HS-5 (cell line): ENCODE data around the gene ENG.
"Not testable (repeated sequence)": the region's sequence is repeated elsewhere in the genome, so short reads cannot be mapped to it uniquely, and the experiment has no call there.

Source experiments
- DNase-seq: peaks from one replicate; pipeline ENCODE4 v3.0.0-alpha.2; 2012; ENCODE audit warnings: low read depth

Gene ENG

DNA sequence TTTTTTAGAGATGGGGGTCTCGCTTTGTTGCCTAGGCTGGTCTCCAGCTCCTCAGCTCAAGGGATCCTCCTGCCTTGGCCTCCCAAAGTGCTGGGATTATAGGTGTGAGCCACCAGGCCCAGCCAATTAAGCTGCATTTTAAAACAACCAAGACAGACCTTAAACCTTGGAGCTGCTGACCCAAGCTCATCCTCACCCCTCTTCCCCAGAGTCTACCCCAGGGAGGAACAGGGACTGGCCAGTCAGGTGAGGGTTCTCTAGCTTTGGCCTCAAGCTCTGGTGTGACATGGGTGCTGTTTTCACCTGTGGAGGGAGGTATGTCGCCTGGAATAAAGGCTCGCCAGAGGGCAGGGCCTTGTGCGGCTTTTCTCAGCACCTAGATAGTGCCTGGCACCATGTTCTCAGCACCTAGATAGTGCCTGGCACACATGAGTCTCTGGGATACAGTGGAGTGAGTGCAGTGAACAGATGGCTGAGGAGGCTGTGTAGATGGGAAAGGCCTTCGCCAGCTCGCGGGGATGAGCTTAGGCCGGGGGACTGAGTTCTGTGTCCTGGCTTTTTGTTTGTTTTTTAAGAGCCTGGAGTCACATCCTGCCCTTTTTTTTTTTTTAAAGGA lies 61.3 kb downstream of the ENG start:
- no peak for DNase-seq

DNA sequence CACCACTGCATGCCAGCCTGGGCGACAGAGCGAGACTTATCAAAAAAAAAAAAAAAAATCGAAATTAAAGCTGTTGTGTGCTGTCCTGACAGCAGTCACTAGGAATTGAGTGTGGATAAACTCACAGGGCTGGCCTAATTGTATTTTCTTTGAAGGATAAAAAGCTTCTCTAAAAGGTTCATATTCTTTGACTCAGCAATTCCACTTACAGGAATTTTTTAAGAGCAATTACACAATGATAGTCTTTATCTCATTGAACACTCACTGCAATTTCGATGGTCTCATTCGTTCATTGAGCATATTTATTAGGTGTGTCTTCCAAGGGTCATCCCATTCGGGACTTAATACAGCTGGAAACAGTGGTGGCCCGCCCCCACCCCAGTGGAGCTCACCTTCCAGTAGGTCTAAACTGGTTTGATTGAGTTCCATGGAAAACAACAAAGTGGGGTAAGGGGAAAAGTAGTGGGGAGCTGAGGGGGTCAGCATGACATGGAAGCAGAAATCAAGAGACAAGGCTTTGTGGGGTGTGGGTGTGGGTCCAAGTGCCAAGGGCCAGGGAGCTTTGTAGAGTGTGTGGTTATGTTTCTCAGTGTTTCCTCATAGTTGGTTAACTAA lies 61.9 kb downstream of the ENG start:
- no peak for DNase-seq

DNA sequence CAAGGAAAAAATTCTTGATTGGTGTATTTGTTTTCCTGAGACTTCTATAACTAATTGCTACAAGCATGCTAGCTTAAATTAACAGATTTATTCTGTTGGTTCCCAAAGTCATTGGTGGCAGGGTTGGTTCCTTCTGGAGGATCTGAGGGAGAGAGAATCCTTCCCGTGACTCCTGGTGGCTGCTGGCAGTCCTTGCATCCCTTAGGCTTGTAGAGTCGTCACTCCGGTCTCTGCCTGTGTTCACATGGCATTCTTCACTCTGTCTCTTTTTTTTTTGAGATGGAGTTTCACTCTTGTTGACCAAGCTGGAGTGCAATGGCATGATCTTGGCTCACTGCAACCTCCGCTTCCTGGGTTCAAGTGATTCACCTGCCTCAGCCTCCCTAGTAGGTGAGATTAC lies 63.4 kb downstream of the ENG start:
- DNase-seq: no peak

DNA sequence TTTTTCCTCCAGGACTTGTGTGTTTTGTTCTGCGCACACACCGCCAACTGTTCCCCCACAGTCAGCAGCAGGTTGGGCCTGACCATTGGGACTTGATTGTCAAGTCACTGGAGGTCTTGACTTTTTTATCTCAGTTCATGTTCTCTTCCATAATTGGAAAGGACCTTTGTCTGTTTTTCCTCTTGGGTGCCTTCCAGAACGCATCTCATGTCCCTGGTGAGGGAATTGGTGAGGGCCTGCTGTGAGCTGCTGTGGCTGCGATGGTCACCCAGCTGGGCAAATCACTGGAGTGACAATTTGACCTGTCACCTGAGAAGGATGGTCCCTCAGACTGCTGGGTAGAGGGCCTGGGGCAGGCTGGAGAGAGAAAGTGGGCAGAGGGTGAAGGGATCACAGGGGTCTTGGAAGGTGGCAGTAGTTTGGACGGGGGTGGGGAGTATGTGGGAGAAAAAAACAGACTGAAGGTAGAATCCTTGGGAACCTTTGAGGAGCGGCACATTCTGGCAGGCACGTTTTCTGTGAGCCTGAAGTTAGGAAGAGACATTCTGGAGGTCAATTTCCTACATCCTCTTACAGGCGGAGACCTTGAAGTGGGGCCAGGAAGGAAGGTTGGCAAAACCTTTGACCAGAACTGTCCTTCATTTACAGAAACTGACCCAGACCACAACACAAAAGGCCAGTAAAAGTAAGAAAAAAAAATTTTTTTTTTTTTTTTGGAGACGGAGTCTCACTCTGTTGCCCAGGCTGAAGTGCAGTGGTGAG lies 64.2 kb downstream of the ENG start:
- DNase-seq: no peak

DNA sequence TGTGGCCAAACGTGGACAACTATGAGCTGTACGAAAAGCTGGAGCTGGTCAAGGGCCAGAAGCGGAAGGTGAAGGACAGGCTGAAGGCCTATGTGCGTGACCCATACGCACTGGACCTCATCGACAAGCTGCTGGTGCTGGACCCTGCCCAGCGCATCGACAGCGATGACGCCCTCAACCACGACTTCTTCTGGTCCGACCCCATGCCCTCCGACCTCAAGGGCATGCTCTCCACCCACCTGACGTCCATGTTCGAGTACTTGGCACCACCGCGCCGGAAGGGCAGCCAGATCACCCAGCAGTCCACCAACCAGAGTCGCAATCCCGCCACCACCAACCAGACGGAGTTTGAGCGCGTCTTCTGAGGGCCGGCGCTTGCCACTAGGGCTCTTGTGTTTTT lies 65.3 kb downstream of the ENG start:
- DNase-seq: no peak

DNA sequence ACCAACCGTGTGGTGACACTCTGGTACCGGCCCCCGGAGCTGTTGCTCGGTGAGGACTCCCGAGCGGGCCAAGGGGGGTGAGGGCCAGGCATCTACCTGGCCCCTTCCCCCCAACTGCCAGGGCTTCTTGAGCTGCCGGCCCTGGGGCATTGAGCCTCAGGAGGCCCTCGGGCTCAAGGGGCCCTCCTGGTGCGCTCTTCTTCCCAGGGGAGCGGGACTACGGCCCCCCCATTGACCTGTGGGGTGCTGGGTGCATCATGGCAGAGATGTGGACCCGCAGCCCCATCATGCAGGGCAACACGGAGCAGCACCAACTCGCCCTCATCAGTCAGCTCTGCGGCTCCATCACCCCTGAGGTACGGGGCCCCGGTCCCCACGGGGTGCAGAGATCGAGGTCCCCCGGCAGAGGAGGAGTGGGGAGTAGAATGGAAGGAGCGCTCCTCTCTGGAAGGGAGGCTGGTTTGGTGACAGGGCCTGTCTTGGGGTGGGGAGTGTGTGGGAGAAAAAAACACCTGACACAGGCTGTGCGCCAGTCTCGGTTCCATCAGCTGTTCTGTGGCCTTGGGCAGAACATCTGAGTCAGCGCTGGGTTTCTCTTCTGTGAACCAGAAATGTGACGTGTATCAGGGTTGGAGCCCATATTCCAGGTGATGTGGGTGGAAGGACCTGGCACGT lies 66.0 kb downstream of the ENG start:
- no peak for DNase-seq

DNA sequence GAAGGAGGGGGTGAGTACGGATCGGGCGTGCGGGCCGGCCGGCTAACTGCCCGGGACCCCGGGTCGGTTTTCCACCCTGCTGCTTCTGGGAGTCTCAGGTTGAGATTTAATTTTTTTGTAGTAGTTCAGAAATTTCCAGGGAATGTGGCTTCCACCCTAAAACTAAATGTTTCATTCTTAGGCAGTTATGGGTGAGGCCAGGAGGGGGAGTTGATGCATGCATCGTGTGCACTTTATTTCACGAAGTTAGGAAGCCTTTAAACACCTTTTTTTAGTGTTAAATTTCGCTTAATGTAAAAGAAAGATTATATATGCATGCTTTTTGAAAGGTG lies 67.7 kb downstream of the ENG start:
- no peak for DNase-seq

DNA sequence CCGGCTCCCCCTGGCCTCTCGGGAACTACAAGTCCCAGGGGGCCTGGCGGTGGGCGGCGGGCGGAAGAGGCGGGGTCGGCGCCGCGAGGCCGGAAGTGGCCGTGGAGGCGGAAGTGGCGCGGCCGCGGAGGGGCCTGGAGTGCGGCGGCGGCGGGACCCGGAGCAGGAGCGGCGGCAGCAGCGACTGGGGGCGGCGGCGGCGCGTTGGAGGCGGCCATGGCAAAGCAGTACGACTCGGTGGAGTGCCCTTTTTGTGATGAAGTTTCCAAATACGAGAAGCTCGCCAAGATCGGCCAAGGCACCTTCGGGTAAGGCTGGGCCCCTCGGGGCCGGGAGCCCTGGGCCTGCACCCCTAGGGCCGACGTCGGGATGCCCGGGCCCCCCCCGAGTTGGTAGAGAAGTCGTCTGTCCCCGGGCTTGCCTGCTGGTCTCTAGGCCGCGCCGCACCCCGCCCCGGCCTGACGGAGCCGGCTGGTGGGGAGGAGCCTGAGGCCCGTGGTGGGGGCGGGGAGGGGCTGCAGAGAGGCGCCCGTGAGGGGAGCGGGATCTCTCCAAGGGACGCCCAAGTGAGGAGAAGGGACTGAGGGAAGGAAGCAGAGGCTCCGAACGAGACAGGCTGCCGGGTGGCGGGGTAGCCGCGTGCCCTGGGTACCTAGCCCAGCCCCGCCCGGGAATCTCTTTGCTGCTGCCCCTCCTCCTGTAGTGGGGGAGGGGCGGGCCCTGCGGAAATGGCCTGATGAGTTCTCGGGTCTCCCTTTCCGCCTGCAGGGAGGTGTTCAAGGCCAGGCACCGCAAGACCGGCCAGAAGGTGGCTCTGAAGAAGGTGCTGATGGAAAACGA lies 68.3 kb downstream of the ENG start, which contains the start of gene CDK9:
CDK9 (plus strand) TSS at position 102 of the 840 bp plus-strand sequence; CDS start at position 217, 115 bp downstream.
- peak; percentile 33 for DNase-seq

DNA sequence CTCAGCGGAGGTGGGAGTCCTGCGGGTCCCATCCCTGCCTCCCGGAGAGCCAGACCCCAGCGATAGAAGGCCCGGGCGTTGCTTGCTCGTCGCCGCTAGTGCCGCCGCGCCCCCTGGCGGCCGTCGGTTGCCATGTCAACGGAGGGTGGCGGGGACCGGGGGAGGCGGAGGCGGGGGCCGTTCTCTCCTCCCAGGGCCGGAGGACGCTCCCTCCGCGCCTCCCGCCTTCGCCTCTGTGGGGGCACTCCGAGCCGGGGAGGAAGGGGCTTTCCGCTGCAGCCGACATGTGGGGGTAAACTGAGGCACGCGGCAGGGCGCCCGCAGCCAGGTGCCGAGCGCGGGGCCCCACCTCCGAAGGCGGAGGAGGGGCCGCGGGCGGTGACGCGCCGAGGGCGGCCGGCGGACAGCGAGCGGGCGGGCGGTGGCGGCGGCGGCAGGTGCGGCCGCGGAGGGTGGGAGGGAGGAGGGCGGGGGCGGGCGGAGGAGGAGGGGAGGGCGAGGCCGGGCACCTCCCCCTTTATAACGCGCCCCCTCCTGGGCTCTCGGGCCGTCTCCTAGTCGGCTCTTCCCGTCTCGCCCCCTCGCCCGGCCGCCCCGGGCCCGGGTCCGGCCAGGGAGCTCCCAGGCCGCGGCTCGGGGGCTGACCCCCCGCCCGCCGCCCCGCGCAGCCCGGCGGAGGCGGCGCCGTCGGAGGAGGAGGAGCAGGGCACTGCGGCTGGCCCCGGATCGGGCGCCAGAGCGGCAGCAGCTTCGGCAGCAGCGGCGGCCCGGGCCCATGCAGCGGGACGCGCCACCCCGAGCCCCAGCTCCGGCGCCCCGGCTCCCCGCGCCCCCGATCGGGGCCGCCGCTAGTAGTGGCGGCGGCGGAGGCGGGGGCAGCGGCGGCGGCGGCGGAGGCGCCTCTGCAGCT lies 69.2 kb downstream of the ENG start:
- peak; percentile 23 for DNase-seq

DNA sequence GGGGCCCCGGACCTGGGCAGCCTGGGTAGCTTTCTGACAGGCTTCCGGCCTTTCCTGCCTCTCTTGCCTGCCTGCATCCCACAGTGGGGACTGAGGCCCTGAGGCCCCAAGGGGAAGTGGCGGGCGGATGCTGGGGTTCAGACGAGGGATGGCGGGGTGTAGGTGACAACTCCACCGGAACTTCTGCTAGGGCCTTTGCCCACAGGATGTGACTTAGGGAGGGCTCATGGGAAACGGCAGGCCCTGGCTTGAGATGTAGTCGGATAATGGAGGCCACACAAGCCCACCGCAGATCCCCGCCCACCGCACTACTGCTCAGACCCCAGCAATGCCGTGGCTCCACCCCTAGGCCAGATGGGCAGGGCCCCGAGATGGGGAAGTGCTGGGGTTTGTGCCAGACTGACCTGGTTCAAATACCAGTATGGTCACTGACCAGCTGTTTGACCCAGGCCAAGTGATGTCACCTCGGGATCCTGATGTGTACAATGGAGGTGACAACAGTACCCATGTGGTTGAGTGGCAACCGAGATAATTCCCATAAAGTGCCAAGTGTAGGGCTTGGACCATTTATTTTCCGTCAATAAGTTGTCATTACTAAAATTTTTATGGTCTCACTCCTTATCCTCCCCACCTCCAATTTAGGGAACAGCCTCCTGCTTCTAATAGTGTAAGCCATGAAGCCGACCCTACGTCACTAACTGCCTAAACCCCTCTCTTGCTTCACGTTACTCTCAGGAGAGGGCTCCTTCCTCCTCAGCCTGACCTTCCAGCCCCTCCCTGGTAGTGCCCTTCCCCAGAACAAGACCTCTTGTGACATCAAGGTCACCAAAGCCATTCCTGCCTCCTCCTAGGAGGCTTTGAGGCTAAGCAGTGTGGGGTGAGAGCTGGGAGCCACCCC lies 71.1 kb downstream of the ENG start:
- no peak for DNase-seq

DNA sequence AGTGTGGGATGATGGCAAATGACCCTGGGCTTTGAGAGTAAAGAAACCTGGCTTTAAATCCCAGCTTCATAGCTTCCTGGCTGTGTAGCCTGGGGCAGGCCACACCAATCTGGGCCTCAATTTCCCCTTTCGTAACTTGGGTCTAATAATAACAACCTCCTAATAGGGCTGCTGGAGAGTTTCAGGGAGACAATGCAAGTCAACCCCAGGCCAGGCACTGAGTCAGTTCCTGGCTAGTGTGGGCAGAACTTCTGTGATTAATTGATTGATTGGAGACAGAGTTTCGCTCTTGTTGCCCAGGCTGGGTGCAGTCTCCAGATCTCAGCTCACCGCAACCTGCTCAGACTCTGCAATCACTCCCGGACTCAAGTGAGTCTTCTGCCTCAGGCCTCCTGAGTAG lies 72.7 kb downstream of the ENG start:
- DNase-seq: no peak

DNA sequence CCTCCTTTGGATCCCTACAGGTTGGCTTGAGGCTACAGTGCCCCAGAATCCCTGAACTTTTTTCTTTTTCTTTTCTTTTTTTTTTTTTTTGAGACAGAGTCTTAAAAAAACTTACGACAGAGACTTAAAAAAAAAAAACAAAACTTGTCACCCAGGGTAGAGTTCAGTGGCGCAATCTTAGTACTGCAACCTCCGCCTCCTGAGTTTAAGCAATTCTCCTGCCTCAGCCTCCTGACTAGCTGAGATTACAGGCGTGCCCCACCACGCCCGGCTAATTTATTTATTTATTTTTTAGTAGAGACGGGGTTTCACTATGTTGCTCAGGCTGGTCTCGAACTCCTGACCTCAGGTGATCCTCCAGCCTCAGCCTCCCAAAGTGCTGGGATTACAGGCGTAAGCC lies 73.5 kb downstream of the ENG start:
- not testable (repeated sequence) for DNase-seq

DNA sequence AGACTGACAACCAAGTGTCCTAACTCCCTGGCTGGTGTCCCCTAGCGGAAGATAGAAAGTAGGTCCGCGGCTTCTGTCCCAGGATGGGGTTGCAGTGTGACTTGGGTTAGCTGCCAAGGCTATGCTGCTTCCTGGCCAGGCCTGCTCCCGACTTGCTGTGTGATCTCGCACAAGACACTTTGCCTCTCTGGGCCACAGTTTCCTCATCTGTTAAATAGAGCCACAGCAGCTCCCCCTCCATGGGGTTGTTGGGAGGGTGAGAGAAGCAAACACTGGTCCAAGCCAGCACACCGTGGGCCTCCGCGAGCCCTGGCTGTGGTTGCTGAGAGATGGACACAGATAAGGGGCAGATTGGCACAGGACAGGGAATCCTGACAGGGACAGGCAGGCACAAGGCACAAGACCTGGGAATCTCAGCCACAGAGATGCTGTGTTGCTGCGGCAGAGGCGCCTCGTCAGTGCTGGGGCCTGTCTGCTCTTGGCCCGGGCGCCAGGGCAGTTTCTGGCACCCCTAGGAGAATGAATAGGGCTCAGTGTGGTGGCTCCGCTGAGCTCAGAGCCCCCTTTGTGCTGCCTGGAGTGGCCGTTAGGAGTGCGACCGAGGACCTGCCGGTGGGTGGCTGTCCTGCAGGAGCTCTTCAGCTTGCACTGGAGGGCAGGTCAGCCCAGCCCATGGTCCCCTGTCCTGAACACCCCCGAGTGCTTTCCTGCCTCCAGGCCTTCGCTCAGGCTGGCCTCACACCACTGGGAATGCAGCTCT lies 74.2 kb downstream of the ENG start:
- DNase-seq: no peak

DNA sequence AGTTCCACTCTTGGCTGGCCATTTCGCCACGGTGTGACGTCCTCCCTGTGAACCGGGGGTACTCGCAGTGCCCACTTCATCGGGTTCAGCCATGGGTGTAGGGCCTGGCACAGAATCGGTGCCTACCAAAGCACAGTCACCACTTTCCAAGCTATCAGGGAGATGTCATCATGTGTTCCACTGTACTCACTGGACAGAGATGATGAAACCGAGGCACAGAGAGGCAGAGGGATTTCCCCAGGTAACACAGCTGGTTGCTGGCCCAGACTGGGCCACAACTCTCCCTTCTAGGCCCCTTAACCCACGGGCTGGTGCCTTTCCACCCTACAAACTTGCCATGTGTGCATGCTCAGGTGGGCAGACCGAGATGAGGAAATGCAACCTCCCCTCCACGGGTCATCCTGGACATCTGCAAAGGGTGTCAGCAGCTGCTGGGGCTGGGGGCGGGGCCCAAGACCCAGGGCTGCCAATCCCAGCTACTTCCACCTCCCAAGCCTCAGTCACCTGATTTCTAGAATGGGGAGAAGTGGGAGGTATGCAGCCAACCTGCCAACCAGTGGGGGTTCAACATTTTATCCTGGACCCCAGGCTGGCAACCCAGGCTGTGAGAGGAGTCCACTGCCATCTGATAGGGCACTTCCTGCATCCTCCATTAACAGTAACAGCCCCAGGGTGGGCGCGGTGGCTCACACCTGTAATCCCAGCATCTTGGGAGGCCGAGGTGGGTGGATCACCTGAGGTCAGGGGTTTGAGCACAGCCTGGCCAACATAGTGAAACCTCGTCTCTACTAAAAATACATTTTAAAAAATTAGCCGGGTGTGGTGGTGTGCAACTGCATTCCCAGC lies 75.1 kb downstream of the ENG start:
- DNase-seq: no peak

DNA sequence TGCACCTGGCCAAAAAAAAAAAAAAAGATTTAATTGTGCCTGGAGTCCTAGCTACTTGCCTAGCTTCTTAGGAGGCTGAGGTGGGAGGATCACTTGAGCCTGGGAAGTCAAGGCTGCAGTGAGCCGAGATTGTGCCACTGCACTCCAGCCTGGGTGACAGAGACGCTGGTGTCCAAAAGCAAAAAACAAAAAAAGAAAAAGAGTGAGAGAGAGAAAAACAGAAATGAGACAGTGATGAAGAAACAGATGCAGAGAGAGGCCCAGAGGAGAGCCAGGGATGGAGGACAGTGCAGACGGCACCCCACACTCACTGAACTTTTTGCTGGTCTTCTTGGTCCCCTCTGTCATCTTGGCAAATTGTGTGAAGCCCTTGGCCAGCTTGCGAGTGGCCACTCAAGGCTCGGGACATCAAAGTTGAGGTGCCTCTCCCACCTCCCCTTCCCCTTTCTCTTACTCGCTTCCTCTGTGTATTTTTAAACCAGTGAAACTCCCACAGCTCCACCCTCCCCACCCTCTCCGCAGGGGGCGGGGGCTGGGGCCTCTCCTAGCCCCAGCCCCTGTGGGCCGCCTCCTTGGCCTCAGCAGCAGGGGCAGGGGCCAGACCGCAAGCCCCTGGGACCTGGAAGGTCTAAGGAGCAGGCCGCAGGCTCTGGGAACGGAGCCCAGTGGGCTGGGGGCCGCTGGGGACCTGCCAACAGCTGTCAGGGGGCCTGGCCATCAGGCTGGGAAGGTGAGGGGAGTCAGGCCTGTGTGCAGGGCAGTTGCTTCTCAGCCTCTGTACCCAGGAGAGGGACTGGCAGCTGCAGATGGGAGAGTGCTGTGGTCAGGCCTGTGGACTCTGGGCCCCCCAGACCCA lies 76.0 kb downstream of the ENG start, which contains the start of gene SH2D3C:
SH2D3C (minus strand) TSS at position 387 of the 856 bp plus-strand sequence; CDS start at position 348, 39 bp downstream.
- DNase-seq: no peak

DNA sequence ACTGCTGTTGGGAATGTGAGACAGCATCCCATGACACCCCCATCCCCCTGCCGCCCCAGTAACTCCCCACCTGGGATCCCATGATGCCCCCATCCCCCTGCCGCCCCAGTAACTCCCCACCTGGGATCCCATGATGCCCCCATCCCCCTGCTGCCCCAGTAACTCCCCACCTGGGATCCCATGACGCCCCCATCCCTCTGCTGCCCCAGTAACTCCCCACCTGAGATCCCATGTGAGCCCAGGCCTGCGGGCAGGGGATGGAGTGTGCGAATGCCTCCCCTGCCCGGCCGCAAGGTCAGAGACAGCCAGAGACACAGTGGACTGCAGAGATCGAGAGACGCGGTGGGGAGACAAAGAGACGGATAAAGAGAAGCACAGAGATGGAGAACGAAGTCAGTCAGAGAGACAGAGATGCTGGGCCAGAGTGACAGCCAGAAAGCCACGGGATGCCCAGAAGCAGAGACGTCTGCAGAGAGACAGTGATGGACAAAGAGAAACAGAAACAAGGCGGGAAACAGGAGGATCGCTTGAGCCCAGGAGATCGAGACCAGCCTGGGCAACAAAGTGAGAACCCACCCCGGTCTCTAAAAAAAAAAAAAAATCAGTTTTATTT lies 77.0 kb downstream of the ENG start:
- DNase-seq: no peak

DNA sequence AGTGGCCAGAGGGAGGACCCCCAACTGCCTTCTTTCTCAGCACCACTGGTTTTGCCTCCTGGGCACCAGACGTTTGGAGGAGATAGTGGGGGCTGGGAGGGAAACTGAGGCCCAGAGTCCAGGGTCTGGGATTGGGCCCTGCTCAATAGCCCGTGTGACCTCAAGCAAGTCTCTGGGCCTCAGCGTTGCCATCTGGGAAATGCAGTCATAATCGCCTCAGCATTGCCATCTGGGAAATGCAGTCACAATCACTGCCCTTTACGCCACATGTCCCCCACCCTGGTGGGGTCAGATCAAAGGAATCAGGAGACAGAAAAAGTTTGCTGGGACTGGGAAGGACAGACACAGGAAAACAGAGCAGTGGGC lies 77.6 kb downstream of the ENG start:
- DNase-seq: no peak
